ENCODE results near the gene ACBD3. TPM values are rescaled to one million over a fixed set of nuclear protein-coding genes. Genes with fewer than 3 reads are reported as not detected.

ACBD3 gene
- total and polyA plus RNA-seq, 2 donors from 2014 or later: 12.4 to 43.1 TPM

GRCh38 chr1:226210571-226211176, 24.1 kb upstream of the ACBD3 start:
- Histone ChIP-seq H3K4me1 (ENCODE audit: control insufficient read depth in 2 of 3, insufficient read depth in 2 of 3, low read depth in 1 of 3, low read length in 3 of 3) (no peaks in the 10 kb centered on the region), H3K27me3 (ENCODE audit: control insufficient read depth, insufficient read depth, low read length) (no peaks in the 10 kb centered on the region), H3K9me3 (ENCODE audit: control insufficient read depth in 2 of 3, insufficient read depth in 1 of 3, low read length in 3 of 3) (no peaks in the 10 kb centered on the region), H3K4me3 (ENCODE audit: low read length in 3 of 3) (no peak overlapping the region), H3K9ac (ENCODE audit: low read length in 3 of 3) (no peak overlapping the region), H3K27ac (ENCODE audit: low read depth in 2 of 2, low read length in 2 of 2) (no peak overlapping the region), H3K36me3 (ENCODE audit: control insufficient read depth in 2 of 3, insufficient read depth in 3 of 3, low read length in 3 of 3) (no peaks in the 10 kb centered on the region)
- no peak for DNase-seq
- TF ChIP-seq CTCF (IDR thresholded peaks at IDR 0.05; ENCODE audit: borderline replicate concordance, extremely low read depth, insufficient read depth): no peak
- intact Hi-C loops (cut with DNase I): no loop called here
- no peak for FAIRE-seq

DNA sequence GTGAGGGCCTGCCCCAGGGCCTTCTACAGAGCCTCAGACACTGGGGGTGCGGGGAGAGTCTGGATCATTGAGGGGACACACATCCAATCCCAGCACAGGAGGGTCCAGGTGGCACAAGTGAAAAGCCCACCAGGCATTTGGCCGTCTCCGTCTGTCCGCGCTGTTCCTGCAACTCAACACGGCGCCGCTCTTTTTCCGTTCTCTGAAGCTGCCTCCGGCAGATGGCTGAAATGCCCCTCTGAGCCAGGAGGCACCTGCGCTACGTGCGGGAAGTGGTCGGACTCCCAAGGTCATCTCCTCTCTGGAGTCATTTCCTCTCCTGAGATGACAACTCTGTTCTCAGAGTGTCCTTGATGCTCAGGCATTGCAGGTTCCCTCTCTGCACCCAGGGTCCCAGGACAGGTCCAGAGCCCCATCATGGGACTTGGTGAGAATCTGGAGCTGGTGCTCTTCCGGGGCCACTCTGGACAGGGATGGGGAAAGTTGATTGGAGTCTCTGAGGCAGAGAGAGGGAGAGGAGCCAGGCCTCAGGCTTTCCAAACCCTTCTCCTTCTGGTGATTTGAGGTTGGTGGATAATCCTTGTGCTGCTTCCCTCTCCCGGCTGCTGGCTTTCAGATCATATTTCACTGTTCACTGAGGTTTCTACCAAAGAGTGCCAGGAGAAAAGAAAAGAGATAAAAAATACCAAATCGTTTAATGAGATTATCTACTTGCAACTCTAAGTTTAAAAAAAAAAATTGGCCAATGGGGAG, 22.9 kb upstream of the ACBD3 start:
- H3K4me1 ChIP-seq (ENCODE audit: control insufficient read depth in 2 of 3, insufficient read depth in 2 of 3, low read depth in 1 of 3, low read length in 3 of 3): no peaks in the 10 kb centered on the region
- H3K9me3 ChIP-seq (ENCODE audit: control insufficient read depth in 2 of 3, insufficient read depth in 1 of 3, low read length in 3 of 3): no peaks in the 10 kb centered on the region
- no peaks in the 10 kb centered on the region for H3K36me3 ChIP-seq (ENCODE audit: control insufficient read depth in 2 of 3, insufficient read depth in 3 of 3, low read length in 3 of 3)
- no peak overlapping the region for H3K4me3 ChIP-seq (ENCODE audit: low read length in 3 of 3)
- intact Hi-C loops (cut with DNase I): no loop called here
- no peak overlapping the region for H3K27ac ChIP-seq (ENCODE audit: low read depth in 2 of 2, low read length in 2 of 2)
- no peak overlapping the region for H3K9ac ChIP-seq (ENCODE audit: low read length in 3 of 3)
- peak in 2 of 5 donors; percentile 20 to 71 for DNase-seq
- FAIRE-seq: no peak
- no peak for TF ChIP-seq CTCF (IDR thresholded peaks at IDR 0.05; ENCODE audit: borderline replicate concordance, extremely low read depth, insufficient read depth)
- no peaks in the 10 kb centered on the region for H3K27me3 ChIP-seq (ENCODE audit: control insufficient read depth, insufficient read depth, low read length)

DNA sequence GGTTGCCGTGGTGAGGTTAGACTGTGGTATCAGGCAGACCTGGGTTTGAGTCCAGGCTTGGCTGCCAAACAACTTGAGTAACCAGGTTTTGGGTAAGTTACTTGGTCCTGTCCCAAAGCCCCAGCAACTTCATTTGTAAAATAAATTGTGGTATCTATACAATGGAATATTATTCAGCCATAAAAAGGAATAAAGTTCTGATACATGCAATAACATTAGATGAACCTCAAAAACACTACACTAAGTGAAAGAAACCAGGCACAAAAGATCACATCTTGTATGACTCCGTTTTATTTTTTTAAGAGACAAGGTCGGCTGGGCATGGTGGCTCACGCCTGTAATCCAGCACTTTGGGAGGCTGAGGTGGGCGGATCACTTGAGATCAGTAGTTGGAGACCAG, 20.5 kb upstream of the ACBD3 start:
- Histone ChIP-seq H3K4me3 (ENCODE audit: low read length in 3 of 3) (no peak overlapping the region), H3K27me3 (ENCODE audit: control insufficient read depth, insufficient read depth, low read length) (no peaks in the 10 kb centered on the region), H3K9ac (ENCODE audit: low read length in 3 of 3) (no peak overlapping the region), H3K27ac (ENCODE audit: low read depth in 2 of 2, low read length in 2 of 2) (no peak overlapping the region), H3K36me3 (ENCODE audit: control insufficient read depth in 2 of 3, insufficient read depth in 3 of 3, low read length in 3 of 3) (no peaks in the 10 kb centered on the region), H3K9me3 (ENCODE audit: control insufficient read depth in 2 of 3, insufficient read depth in 1 of 3, low read length in 3 of 3) (no peaks in the 10 kb centered on the region), H3K4me1 (ENCODE audit: control insufficient read depth in 2 of 3, insufficient read depth in 2 of 3, low read depth in 1 of 3, low read length in 3 of 3) (no peaks in the 10 kb centered on the region)
- no peak for FAIRE-seq
- intact Hi-C loops (cut with DNase I): no loop called here
- DNase-seq: no peak
- TF ChIP-seq CTCF (IDR thresholded peaks at IDR 0.05; ENCODE audit: borderline replicate concordance, extremely low read depth, insufficient read depth): no peak
